Loucy (cell line): ENCODE results near the gene LINS1.

Experiments used
- CTCF ChIP-seq: fragments of 200-600 bp; sonication (generic); conservative IDR thresholded peaks from 2 replicates; pipeline ENCODE4 v1.5.1; 2014; ENCODE audit warnings: mild to moderate bottlenecking, antibody characterized with exemption, low read length
- EZH2phosphoT487 ChIP-seq: fragments of 200-600 bp; IDR thresholded peaks from 2 replicates; pipeline ENCODE4 v1.6.1; 2018; ENCODE audit warnings: antibody characterized with exemption, mild to moderate bottlenecking, moderate library complexity, borderline replicate concordance

DNA sequence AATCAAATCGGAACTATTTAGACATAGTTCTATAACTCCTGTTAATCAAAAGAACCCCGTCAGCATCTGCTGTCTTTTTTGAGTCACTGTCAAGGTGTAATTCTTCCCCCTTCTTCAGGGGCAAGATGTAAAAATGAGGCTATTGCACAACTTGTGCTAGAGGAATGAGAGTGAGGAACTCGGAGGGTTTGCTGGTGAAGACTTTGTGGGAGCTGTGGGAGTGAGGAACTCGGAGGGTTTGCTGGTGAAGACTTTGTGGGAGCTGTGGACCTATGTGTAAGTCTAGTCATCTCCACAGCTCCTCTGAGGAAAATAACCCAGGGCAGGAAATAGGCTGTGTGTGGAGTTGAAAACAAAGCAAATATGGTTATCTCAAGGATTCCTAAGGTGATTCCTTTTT lies 70.8 kb downstream of the LINS1 start:
- TF ChIP-seq CTCF (no peak), EZH2phosphoT487 (no peak)
